HEK293T (cell line): Measurements from ENCODE around the gene EBP.

Source experiments
- ARNT ChIP-seq: fragments of 450-650 bp; IDR thresholded peaks from 2 replicates; pipeline ENCODE4 v1.6.1; 2017; ENCODE audit warnings: mild to moderate bottlenecking
- BHLHE40 ChIP-seq: fragments of 450-650 bp; IDR thresholded peaks from 2 replicates; pipeline ENCODE4 v1.6.1; 2016; ENCODE audit warnings: mild to moderate bottlenecking, moderate library complexity, borderline replicate concordance
- ELF4 ChIP-seq: fragments of 450-650 bp; IDR thresholded peaks from 2 replicates; pipeline ENCODE4 v1.6.1; 2017; ENCODE audit warnings: antibody characterized with exemption
- FOXA1 ChIP-seq: fragments of 450-650 bp; IDR thresholded peaks from 2 replicates; pipeline ENCODE4 v1.6.1; 2016; ENCODE audit warnings: mild to moderate bottlenecking
- FOXM1 ChIP-seq: fragments of 450-650 bp; IDR thresholded peaks from 2 replicates; pipeline ENCODE4 v1.6.1; 2017; ENCODE audit warnings: mild to moderate bottlenecking, borderline replicate concordance
- LEF1 ChIP-seq: fragments of 450-650 bp; IDR thresholded peaks from 2 replicates; pipeline ENCODE4 v1.6.1; 2017; ENCODE audit warnings: mild to moderate bottlenecking, borderline replicate concordance
- NFRKB ChIP-seq: fragments of 450-650 bp; IDR thresholded peaks from 2 replicates; pipeline ENCODE4 v1.6.1; 2016; ENCODE audit warnings: mild to moderate bottlenecking, moderate library complexity
- SP1 ChIP-seq: fragments of 450-650 bp; IDR thresholded peaks from 2 replicates; pipeline ENCODE4 v1.6.1; 2017
- SUZ12 ChIP-seq: fragments of 450-650 bp; IDR thresholded peaks from 2 replicates; pipeline ENCODE4 v1.6.1; 2016; ENCODE audit warnings: mild to moderate bottlenecking
- TARDBP ChIP-seq: fragments of 450-650 bp; IDR thresholded peaks from 2 replicates; pipeline ENCODE4 v1.6.1; 2016
- ZNF384 ChIP-seq: fragments of 450-650 bp; IDR thresholded peaks from 2 replicates; pipeline ENCODE4 v1.6.1; 2016

DNA sequence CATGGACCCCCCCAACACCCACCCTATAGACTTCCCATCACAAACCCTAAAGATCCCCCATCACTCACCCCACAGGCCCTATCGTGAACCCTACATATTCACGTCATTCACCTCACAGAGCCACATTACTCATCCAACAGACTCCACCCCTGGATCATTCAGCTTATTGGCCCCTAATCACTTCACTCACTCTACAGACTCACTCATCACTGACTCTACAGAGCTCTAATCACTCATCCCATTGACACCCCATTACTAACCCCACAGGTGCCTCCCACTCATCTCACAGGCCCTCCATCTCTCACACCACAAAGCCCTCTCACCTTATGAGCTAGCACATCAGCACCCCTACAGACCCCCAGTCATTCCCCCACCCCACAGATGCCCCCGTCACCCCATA, 11.6 kb downstream of the EBP start:
- TF ChIP-seq TARDBP (no peak), SP1 (no peak), FOXA1 (no peak), FOXM1 (no peak), LEF1 (no peak), SUZ12 (no peak), NFRKB (no peak), ELF4 (no peak), ZNF384 (no peak), BHLHE40 (no peak), ARNT (no peak)
